Ishikawa (cell line): Measurements from ENCODE around the gene MTUS2.

Experiments used
- CREB1 ChIP-seq: IDR thresholded peaks from 2 replicates; pipeline ENCODE4 v1.6.1; 2012; ENCODE audit warnings: low read depth
- EP300 ChIP-seq: IDR thresholded peaks from 2 replicates; pipeline ENCODE4 v1.6.1; 2012; ENCODE audit warnings: borderline replicate concordance
- MAX ChIP-seq: IDR thresholded peaks from 2 replicates; pipeline ENCODE4 v1.6.1; 2012
- RAD21 ChIP-seq: IDR thresholded peaks from 2 replicates; pipeline ENCODE4 v1.6.1; 2012; ENCODE audit warnings: low read depth
- TAF1 ChIP-seq: IDR thresholded peaks from 2 replicates; pipeline ENCODE4 v1.6.1; 2012; ENCODE audit warnings: low read depth, mild to moderate bottlenecking
- TEAD4 ChIP-seq: IDR thresholded peaks from 2 replicates; pipeline ENCODE4 v1.6.1; 2012
- YY1 ChIP-seq: IDR thresholded peaks from 2 replicates; pipeline ENCODE4 v1.6.1; 2012; ENCODE audit warnings: low read depth
- ZBTB7A ChIP-seq: IDR thresholded peaks from 2 replicates; pipeline ENCODE4 v1.6.1; 2012; ENCODE audit warnings: low read depth
- TF ChIP-seq, protein P1 (sequence below): IDR thresholded peaks from 2 replicates; pipeline ENCODE4 v1.6.1; 2012; ENCODE audit warnings: low read depth, mild to moderate bottlenecking

- TF ChIP-seq MAX (no peak), ZBTB7A (no peak), TAF1 (no peak), EP300 (no peak), RAD21 (no peak), CREB1 (no peak), YY1 (no peak), TEAD4 (no peak)
- TF ChIP-seq, protein P1, sequence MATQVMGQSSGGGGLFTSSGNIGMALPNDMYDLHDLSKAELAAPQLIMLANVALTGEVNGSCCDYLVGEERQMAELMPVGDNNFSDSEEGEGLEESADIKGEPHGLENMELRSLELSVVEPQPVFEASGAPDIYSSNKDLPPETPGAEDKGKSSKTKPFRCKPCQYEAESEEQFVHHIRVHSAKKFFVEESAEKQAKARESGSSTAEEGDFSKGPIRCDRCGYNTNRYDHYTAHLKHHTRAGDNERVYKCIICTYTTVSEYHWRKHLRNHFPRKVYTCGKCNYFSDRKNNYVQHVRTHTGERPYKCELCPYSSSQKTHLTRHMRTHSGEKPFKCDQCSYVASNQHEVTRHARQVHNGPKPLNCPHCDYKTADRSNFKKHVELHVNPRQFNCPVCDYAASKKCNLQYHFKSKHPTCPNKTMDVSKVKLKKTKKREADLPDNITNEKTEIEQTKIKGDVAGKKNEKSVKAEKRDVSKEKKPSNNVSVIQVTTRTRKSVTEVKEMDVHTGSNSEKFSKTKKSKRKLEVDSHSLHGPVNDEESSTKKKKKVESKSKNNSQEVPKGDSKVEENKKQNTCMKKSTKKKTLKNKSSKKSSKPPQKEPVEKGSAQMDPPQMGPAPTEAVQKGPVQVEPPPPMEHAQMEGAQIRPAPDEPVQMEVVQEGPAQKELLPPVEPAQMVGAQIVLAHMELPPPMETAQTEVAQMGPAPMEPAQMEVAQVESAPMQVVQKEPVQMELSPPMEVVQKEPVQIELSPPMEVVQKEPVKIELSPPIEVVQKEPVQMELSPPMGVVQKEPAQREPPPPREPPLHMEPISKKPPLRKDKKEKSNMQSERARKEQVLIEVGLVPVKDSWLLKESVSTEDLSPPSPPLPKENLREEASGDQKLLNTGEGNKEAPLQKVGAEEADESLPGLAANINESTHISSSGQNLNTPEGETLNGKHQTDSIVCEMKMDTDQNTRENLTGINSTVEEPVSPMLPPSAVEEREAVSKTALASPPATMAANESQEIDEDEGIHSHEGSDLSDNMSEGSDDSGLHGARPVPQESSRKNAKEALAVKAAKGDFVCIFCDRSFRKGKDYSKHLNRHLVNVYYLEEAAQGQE, result no peak
Measured at GRCh38 chr13:29384871-29385270, 564.7 kb downstream of the MTUS2 start.
